DOHH2 (cell line): Measurements from ENCODE around the gene CARD14.

Experiments used
- CTCF ChIP-seq: fragments of 200-600 bp; sonication (generic); IDR thresholded peaks from one replicate; pipeline ENCODE4 v1.5.1; 2014; ENCODE audit warnings: antibody characterized with exemption, mild to moderate bottlenecking, low read depth, low read length; ENCODE audit not compliant: poor library complexity, severe bottlenecking
- EZH2phosphoT487 ChIP-seq: fragments of 200-600 bp; sonication (generic); IDR thresholded peaks from 2 replicates; pipeline ENCODE4 v1.6.1; 2017; ENCODE audit warnings: borderline replicate concordance, mild to moderate bottlenecking, antibody characterized with exemption, low read length, moderate library complexity, mixed read lengths

DNA sequence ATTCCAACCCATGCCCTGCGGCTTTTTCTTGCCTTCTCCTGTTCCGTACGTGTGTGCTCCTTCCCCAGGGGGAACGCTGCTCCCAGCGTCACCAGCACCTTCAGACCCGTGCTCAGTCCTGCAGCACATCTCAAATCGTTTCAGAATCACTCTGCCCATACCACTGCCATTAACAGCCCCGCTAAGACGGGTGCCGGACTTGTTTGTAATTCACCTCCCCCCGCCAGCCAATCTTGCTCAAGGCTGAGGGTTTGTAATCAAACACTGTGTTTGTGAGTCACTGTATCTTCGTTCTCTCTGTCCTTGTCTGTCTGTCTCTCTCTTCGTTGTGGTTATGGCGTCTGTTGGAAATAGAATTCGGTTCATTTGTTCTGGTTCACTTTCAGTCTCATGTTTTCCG, 17.3 kb downstream of the CARD14 start:
- TF ChIP-seq EZH2phosphoT487 (no peak), CTCF (no peak)
